Thyroid gland (tissue), 4 donors: Measurements from ENCODE around the gene KRTAP12-2.

Experiments used
- POLR2A ChIP-seq, 2 donors: fragments of 450-650 bp; IDR thresholded peaks; one replicate each; pipeline ENCODE4 v1.6.1; 2017; ENCODE audit warnings: antibody characterized with exemption in 2 of 2, mild to moderate bottlenecking in 2 of 2, moderate library complexity in 1 of 2
- TF ChIP-seq, protein P1 (sequence below), 6 experiments: fragments of 200-600 bp in 3 of 6; fragments of 450-650 bp in 3 of 6; sonication (generic) in 3 of 6; IDR thresholded peaks; one replicate each; pipeline ENCODE4 v1.5.1; 2016 to 2019; ENCODE audit warnings: antibody characterized with exemption in 6 of 6, mild to moderate bottlenecking in 2 of 6, inconsistent platforms in 1 of 6, moderate library complexity in 1 of 6

GRCh38 chr21:44618504-44618903 is 48.2 kb downstream of the KRTAP12-2 start:
- no peak for TF ChIP-seq POLR2A (IDR thresholded peaks at IDR 0.05)
- TF ChIP-seq, protein P1, sequence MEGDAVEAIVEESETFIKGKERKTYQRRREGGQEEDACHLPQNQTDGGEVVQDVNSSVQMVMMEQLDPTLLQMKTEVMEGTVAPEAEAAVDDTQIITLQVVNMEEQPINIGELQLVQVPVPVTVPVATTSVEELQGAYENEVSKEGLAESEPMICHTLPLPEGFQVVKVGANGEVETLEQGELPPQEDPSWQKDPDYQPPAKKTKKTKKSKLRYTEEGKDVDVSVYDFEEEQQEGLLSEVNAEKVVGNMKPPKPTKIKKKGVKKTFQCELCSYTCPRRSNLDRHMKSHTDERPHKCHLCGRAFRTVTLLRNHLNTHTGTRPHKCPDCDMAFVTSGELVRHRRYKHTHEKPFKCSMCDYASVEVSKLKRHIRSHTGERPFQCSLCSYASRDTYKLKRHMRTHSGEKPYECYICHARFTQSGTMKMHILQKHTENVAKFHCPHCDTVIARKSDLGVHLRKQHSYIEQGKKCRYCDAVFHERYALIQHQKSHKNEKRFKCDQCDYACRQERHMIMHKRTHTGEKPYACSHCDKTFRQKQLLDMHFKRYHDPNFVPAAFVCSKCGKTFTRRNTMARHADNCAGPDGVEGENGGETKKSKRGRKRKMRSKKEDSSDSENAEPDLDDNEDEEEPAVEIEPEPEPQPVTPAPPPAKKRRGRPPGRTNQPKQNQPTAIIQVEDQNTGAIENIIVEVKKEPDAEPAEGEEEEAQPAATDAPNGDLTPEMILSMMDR (IDR thresholded peaks at IDR 0.05), result peak in 1 of 6 experiments; percentile 19
